GM13976 (cell line): Measurements from ENCODE around the gene FKBP14.

Experiments used
- DNase-seq: peaks from one replicate; pipeline ENCODE4 v3.0.0; 2012; ENCODE audit warnings: low spot score
- CTCF ChIP-seq: IDR thresholded peaks from 2 replicates; pipeline ENCODE4 v1.5.1; 2012; ENCODE audit warnings: borderline replicate concordance, mild to moderate bottlenecking; ENCODE audit not compliant: insufficient read depth; ENCODE audit errors: extremely low read depth, missing control alignments, control extremely low read depth
- in situ Hi-C: fragments of 300-500 bp; cut with MboI; formaldehyde crosslinking; loops from one replicate; pipeline ENCODE4 v1.12.0; 2022; ENCODE audit warnings: low sequenced_read_pairs, mixed read lengths, inconsistent platforms; ENCODE audit not compliant: unreplicated experiment

Gene FKBP14

GRCh38 chr7:30026229-30027064 lies at the start of gene FKBP14:
Gene FKBP14, minus strand, starts transcription at chr7:30026702. Its CDS starts 194 bp downstream, at chr7:30026508.
- peak; percentile 88 for DNase-seq
- in situ Hi-C loops: no loop called here
- TF ChIP-seq CTCF: no peak

- peak; percentile 43 for TF ChIP-seq CTCF
- in situ Hi-C loops: no loop called here
- no peak for DNase-seq
These were observed 48.0 kb upstream of the FKBP14 start for GRCh38 chr7:30074422-30075030.

GRCh38 chr7:30072735-30073134 lies 46.2 kb upstream of the FKBP14 start:
- DNase-seq: no peak
- in situ Hi-C loops: no loop called here
- TF ChIP-seq CTCF: no peak

GRCh38 chr7:30070052-30070451 lies 43.5 kb upstream of the FKBP14 start:
- in situ Hi-C loops: no loop called here
- no peak for DNase-seq
- TF ChIP-seq CTCF: no peak

GRCh38 chr7:30069096-30069867 lies 42.8 kb upstream of the FKBP14 start:
- in situ Hi-C loops: loop anchor here (10.0 kb wide), 1 partner anchor 194 kb away; no protein-coding TSS in a partner anchor
- DNase-seq: no peak
- TF ChIP-seq CTCF: no peak

GRCh38 chr7:30068117-30068516 lies 41.6 kb upstream of the FKBP14 start:
- TF ChIP-seq CTCF: no peak
- in situ Hi-C loops: loop anchor here (10.0 kb wide), 1 partner anchor 193 kb away; no protein-coding TSS in a partner anchor
- no peak for DNase-seq
